HFFc6 (cell line): ENCODE measurements around the gene PGM2L1. TPM values are rescaled to one million over a fixed set of nuclear protein-coding genes. Genes with fewer than 3 reads are reported as not detected.

Experiments
- DNase-seq: peaks from one replicate; pipeline ENCODE4 v3.0.0-alpha.2; 2018
- H3K27ac Mint-ChIP-seq: 2 replicates; pipeline ENCODE4 v1.8.0; 2020; ENCODE audit warnings: mild to moderate bottlenecking, mixed read lengths
- H3K27me3 Mint-ChIP-seq: 2 replicates; pipeline ENCODE4 v1.8.0; 2021; ENCODE audit warnings: mild to moderate bottlenecking, moderate library complexity, mixed read lengths; ENCODE audit not compliant: insufficient read depth
- H3K36me3 Mint-ChIP-seq: 2 replicates; pipeline ENCODE4 v1.8.0; 2021; ENCODE audit warnings: low read depth, mixed read lengths
- H3K4me1 Mint-ChIP-seq: 2 replicates; pipeline ENCODE4 v1.8.0; 2020; ENCODE audit warnings: low read depth, mixed read lengths
- H3K4me3 Mint-ChIP-seq: 2 replicates; pipeline ENCODE4 v1.8.0; 2020; ENCODE audit warnings: mild to moderate bottlenecking, moderate library complexity, mixed read lengths
- H3K9me3 Mint-ChIP-seq: 2 replicates; pipeline ENCODE4 v1.8.0; 2020; ENCODE audit warnings: mild to moderate bottlenecking, mixed read lengths
- CTCF ChIP-seq: fragments of 200-600 bp; sonication (generic); IDR thresholded peaks from 2 replicates; pipeline ENCODE4 v1.5.0; 2021; ENCODE audit warnings: antibody characterized with exemption, mild to moderate bottlenecking
- long read RNA-seq: library from polyadenylated mRNA; unstranded; transcript quantifications from one replicate; pipeline ENCODE4 v2.0.0, GENCODE V29; 2019
- total RNA-seq, 6 experiments: library from RNA; stranded (reverse); fragmentation: NEBNext Ultra II Directional; extraction: Animal tissue kit (Norgen Biotek cat#: 25700); gene quantifications; 2 replicates in 1 of 6; 3 replicates in 5 of 6; pipeline ENCODE4 v1.2.3, GENCODE V29; 2021

The PGM2L1 gene
- total RNA-seq: 1 to 10 TPM; 1.2 to 3.2 (median 1.6) TPM
- long read RNA-seq, full-length matches to known transcripts: 4 of 5 reads
- long read RNA-seq, partial matches to known transcripts: 0 of 5 reads
- long read RNA-seq, other reads (novel, unspliced or antisense): 1 of 5 reads

GRCh38 chr11:74398244-74399159 is at the start of gene PGM2L1:
PGM2L1 (minus strand) TSS chr11:74398433; CDS start chr11:74398161, 272 bp downstream.
- H3K27ac Mint-ChIP-seq: peak within 1 kb of the TSS; percentile 93
- no peak for TF ChIP-seq CTCF
- peak within 1 kb of the TSS; percentile 99 for H3K4me3 Mint-ChIP-seq
- no peaks in the 10 kb centered on the region; the same call in 1 of the 2 replicates for H3K27me3 Mint-ChIP-seq
- no peaks in the 10 kb centered on the region for H3K36me3 Mint-ChIP-seq
- H3K4me1 Mint-ChIP-seq: peaks cover 17% of the 10 kb centered on the region
- no peaks in the 10 kb centered on the region for H3K9me3 Mint-ChIP-seq
- DNase-seq: peak; percentile 88

DNA sequence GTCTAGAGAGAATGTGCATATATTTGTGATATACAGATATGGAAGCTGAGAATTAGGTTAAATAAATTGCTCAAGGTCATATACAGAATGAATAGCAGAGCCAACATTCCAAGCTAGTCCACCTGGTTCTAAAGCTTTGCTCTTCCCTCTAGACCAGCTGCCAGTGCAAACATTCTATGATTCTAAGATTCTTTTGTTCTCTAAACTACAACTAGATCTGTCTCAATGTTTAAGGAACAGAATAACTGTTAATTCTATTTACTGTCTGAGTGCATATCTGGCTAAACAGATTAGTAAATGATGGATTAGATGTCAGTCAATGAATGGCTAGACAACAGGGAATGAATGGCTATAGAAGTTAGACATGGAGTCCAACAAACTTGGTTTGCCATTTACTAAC is 49.5 kb upstream of the PGM2L1 start:
- Mint-ChIP-seq H3K4me3 (no peak overlapping the region), H3K36me3 (no peaks in the 10 kb centered on the region), H3K9me3 (no peaks in the 10 kb centered on the region), H3K4me1 (peaks cover 17% of the 10 kb centered on the region), H3K27ac (no peak overlapping the region), H3K27me3 (peaks cover 17% of the 10 kb centered on the region)
- no peak for TF ChIP-seq CTCF
- DNase-seq: no peak

DNA sequence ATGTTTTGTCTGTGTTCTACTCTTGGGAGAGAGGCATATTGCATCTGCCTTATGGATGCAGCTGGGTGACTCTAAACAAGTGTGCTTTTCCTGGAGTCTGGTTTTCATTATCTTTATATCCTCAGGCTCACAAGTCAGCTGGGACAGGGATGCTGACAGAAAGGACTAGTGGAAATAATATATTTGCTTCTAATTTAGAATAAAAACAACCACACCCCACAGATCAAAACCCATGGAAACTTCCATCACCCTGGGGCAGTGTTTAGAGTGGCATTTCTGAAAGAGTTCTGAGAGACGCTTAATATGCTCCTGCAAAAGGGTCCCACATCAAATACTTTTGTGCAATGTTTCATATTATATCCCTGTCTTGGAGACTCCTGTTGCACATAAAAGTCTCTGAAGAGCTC is 48.3 kb upstream of the PGM2L1 start:
- H3K4me1 Mint-ChIP-seq: peaks cover 24% of the 10 kb centered on the region
- no peaks in the 10 kb centered on the region for H3K9me3 Mint-ChIP-seq
- H3K4me3 Mint-ChIP-seq: no peak overlapping the region
- H3K27me3 Mint-ChIP-seq: peaks cover 15% of the 10 kb centered on the region
- no peak for TF ChIP-seq CTCF
- no peaks in the 10 kb centered on the region for H3K36me3 Mint-ChIP-seq
- no peak overlapping the region for H3K27ac Mint-ChIP-seq
- DNase-seq: no peak

- Mint-ChIP-seq H3K27ac (no peak overlapping the region), H3K9me3 (no peaks in the 10 kb centered on the region), H3K27me3 (peaks cover 15% of the 10 kb centered on the region), H3K36me3 (no peaks in the 10 kb centered on the region), H3K4me1 (peaks cover 17% of the 10 kb centered on the region), H3K4me3 (no peak overlapping the region; the same call in 1 of the 2 replicates)
- no peak for TF ChIP-seq CTCF
- DNase-seq: no peak
These were observed 46.1 kb upstream of the PGM2L1 start for GRCh38 chr11:74444173-74444826.

DNA sequence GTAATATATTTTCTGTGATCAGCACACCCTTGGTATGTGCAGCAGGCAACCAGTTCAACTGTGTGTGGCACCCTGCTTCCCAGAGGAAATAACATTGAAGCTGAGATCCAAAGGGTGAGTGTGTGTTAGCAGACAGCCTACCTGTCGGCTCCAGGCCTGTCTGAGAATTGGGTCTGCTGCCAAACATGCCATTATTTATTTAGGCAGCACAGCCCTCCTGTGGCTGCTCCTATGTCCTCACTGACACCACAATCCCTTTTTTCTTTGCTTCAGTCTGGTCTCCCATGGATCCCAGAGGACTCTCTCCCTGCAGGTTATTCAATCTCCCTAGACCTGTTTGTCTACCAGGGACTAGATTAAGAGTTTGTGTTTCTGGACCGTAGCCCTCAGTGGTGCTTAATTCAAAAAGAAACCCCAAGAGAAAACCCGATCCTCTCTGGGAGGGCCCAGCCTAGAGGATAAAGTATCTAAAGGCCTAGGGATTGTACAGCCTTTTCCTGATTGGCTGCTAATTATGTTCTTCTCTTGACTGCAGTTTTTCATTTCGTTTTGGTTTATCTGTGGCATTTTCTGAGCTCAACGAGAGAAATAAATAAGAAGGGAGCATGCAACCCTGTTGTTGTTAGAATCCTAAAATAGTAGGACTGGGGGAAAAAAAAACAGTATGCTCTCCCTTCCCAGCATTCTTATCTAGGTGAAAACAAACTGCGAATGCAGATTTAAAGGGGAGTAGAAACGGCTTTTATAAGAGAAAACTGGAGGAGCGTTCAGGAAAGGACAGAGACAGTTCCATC is 45.0 kb upstream of the PGM2L1 start:
- Mint-ChIP-seq H3K36me3 (no peaks in the 10 kb centered on the region), H3K27me3 (peaks cover 15% of the 10 kb centered on the region), H3K9me3 (no peaks in the 10 kb centered on the region), H3K27ac (no peak overlapping the region), H3K4me1 (peaks cover 16% of the 10 kb centered on the region), H3K4me3 (no peak overlapping the region)
- DNase-seq: no peak
- TF ChIP-seq CTCF: no peak; the same call in 1 of the 2 replicates
